HEK293 (cell line): ENCODE data around the gene SIL1.
A peak's percentile ranks its signal among the peaks of the same experiment; 100 is the strongest.

Experiments used
- CTCF ChIA-PET: fragments of 350-600 bp; formaldehyde crosslinking; extraction: SDS; loops from one replicate; lab custom pipeline; 2021; ENCODE audit warnings: antibody characterized with exemption; lab: Yijun Ruan, JAX
- POLR2A ChIA-PET: fragments of 300-600 bp; formaldehyde crosslinking; extraction: SDS; loops from one replicate; lab custom pipeline; 2020; ENCODE audit warnings: antibody characterized with exemption, inconsistent platforms; lab: Yijun Ruan, JAX
- H3K27ac ChIP-seq: fragments of 200-500 bp; sonication (Bioruptor generic); 2 replicates; pipeline ENCODE4 v1.5.1; 2014; ENCODE audit warnings: low read depth, low read length, control low read depth, inconsistent platforms; ENCODE audit errors: extremely low read depth
- H3K36me3 ChIP-seq, 2 experiments: fragments of 200-500 bp in 1 of 2; sonication (Bioruptor generic) in 1 of 2; 1 replicate in 1 of 2; 2 replicates in 1 of 2; pipeline ENCODE4 v1.5.1; 2014 to 2017; ENCODE audit warnings: inconsistent platforms in 2 of 2, low read length in 2 of 2; ENCODE audit not compliant: control insufficient read depth in 2 of 2, insufficient read depth in 1 of 2
- H3K4me1 ChIP-seq: fragments of 200-500 bp; sonication (Bioruptor generic); 2 replicates; pipeline ENCODE4 v1.5.1; 2014; ENCODE audit warnings: mild to moderate bottlenecking, low read length, inconsistent platforms; ENCODE audit not compliant: control insufficient read depth, insufficient read depth
- H3K4me3 ChIP-seq: 2 replicates; pipeline ENCODE4 v1.5.1; 2011; ENCODE audit warnings: low read depth, mild to moderate bottlenecking, control low read depth, low read length, moderate library complexity
- H3K9me3 ChIP-seq: fragments of 200-500 bp; sonication (Bioruptor generic); 2 replicates; pipeline ENCODE4 v1.5.1; 2014; ENCODE audit warnings: low read depth, low read length, inconsistent platforms; ENCODE audit not compliant: control insufficient read depth, insufficient read depth
- FEZF1 ChIP-seq: fragments of 450-650 bp; formaldehyde crosslinking; IDR thresholded peaks from 2 replicates; pipeline ENCODE4 v1.5.1; 2016; ENCODE audit warnings: missing biosample characterization, missing genetic modification characterization
- HOXA7 ChIP-seq: sonication (generic); formaldehyde crosslinking; IDR thresholded peaks from 2 replicates; pipeline ENCODE4 v1.8.1; 2022; ENCODE audit warnings: missing genetic modification reagents, borderline replicate concordance
- IKZF3 ChIP-seq: fragments of 450-650 bp; IDR thresholded peaks from 2 replicates; pipeline ENCODE4 v1.5.0; 2018; ENCODE audit warnings: missing biosample characterization, mild to moderate bottlenecking, missing genetic modification characterization, moderate library complexity
- MEIS1 ChIP-seq: sonication (generic); formaldehyde crosslinking; IDR thresholded peaks from 2 replicates; pipeline ENCODE4 v1.8.1; 2022; ENCODE audit warnings: missing genetic modification reagents, mild to moderate bottlenecking, borderline replicate concordance
- PBX3 ChIP-seq: sonication (generic); formaldehyde crosslinking; IDR thresholded peaks from 2 replicates; pipeline ENCODE4 v1.8.1; 2022; ENCODE audit warnings: mild to moderate bottlenecking, moderate library complexity, missing genetic modification reagents
- PRDM1 ChIP-seq: fragments of 450-650 bp; formaldehyde crosslinking; IDR thresholded peaks from 2 replicates; pipeline ENCODE4; 2016; ENCODE audit warnings: missing biosample characterization, missing genetic modification characterization
- PRDM4 ChIP-seq: fragments of 450-650 bp; formaldehyde crosslinking; IDR thresholded peaks from 2 replicates; pipeline ENCODE4 v1.5.1; 2017; ENCODE audit warnings: missing biosample characterization, missing genetic modification characterization
- PRDM6 ChIP-seq: fragments of 450-650 bp; formaldehyde crosslinking; IDR thresholded peaks from 2 replicates; pipeline ENCODE4 v1.5.1; 2017; ENCODE audit warnings: missing biosample characterization, missing genetic modification characterization
- TCF7L2 ChIP-seq: IDR thresholded peaks from 2 replicates; pipeline ENCODE4 v1.6.1; 2011; ENCODE audit warnings: low read depth, mild to moderate bottlenecking, inconsistent platforms, low read length, moderate library complexity, borderline replicate concordance
- ZBTB11 ChIP-seq: fragments of 450-650 bp; formaldehyde crosslinking; conservative IDR thresholded peaks from 2 replicates; pipeline ENCODE4 v1.5.1; 2016; ENCODE audit warnings: low read depth, missing biosample characterization, missing genetic modification characterization
- ZBTB20 ChIP-seq: fragments of 450-650 bp; formaldehyde crosslinking; IDR thresholded peaks from 2 replicates; pipeline ENCODE4 v1.5.1; 2016; ENCODE audit warnings: missing biosample characterization, missing genetic modification characterization
- ZBTB26 ChIP-seq: fragments of 450-650 bp; formaldehyde crosslinking; optimal IDR thresholded peaks from 2 replicates; pipeline ENCODE3; 2016; ENCODE audit warnings: missing biosample characterization, mild to moderate bottlenecking, missing genetic modification characterization
- ZNF112 ChIP-seq: fragments of 450-650 bp; formaldehyde crosslinking; IDR thresholded peaks from 2 replicates; pipeline ENCODE4 v1.5.0; 2017; ENCODE audit warnings: missing biosample characterization, missing genetic modification characterization
- ZNF16 ChIP-seq: fragments of 450-650 bp; formaldehyde crosslinking; IDR thresholded peaks from 2 replicates; pipeline ENCODE4 v1.5.1; 2016; ENCODE audit warnings: low read depth, missing biosample characterization, missing genetic modification characterization
- ZNF37A ChIP-seq: fragments of 450-650 bp; IDR thresholded peaks from 2 replicates; pipeline ENCODE4 v1.5.1; 2018; ENCODE audit warnings: missing biosample characterization, missing genetic modification characterization
- ZNF580 ChIP-seq: fragments of 450-650 bp; formaldehyde crosslinking; IDR thresholded peaks from 2 replicates; pipeline ENCODE4 v1.5.1; 2016; ENCODE audit warnings: missing biosample characterization, missing genetic modification characterization
- ZNF610 ChIP-seq: fragments of 450-650 bp; formaldehyde crosslinking; IDR thresholded peaks from 2 replicates; pipeline ENCODE4 v1.5.1; 2016; ENCODE audit warnings: missing biosample characterization, missing genetic modification characterization, borderline replicate concordance
- ZNF777 ChIP-seq: fragments of 450-650 bp; formaldehyde crosslinking; IDR thresholded peaks from 2 replicates; pipeline ENCODE4 v1.5.1; 2017; ENCODE audit warnings: missing biosample characterization, missing genetic modification characterization, borderline replicate concordance
- ZNF843 ChIP-seq: fragments of 450-650 bp; formaldehyde crosslinking; IDR thresholded peaks from 2 replicates; pipeline ENCODE4 v1.5.1; 2016; ENCODE audit warnings: missing biosample characterization, missing genetic modification characterization
- ZSCAN30 ChIP-seq: fragments of 450-650 bp; IDR thresholded peaks from 2 replicates; pipeline ENCODE4 v1.5.1; 2018; ENCODE audit warnings: missing biosample characterization, mild to moderate bottlenecking, missing genetic modification characterization, moderate library complexity
- ZXDB ChIP-seq: fragments of 450-650 bp; formaldehyde crosslinking; IDR thresholded peaks from 2 replicates; pipeline ENCODE4 v1.5.1; 2016; ENCODE audit warnings: missing biosample characterization, missing genetic modification characterization

SIL1 gene

GRCh38 chr5:139078345-139078744 lies 119.8 kb downstream of the SIL1 start:
- no peaks in the 10 kb centered on the region for H3K36me3 ChIP-seq
- ChIA-PET CTCF (interaction anchor here (0.7 kb wide), 2 partner anchors 15 to 440 kb away, joined by 3 read pairs; no protein-coding TSS in a partner anchor), POLR2A (no interaction called here)
- no peaks in the 10 kb centered on the region for H3K9me3 ChIP-seq
- peak; percentile 45; the same call in 1 of the 2 replicates for TF ChIP-seq PRDM1
- no peak for TF ChIP-seq MEIS1 (CRISPR knock-in tag)
- TF ChIP-seq ZNF16 (tag by site-specific recombination) = no peak
- peaks cover 23% of the 10 kb centered on the region for H3K4me1 ChIP-seq
- no peak overlapping the region for H3K27ac ChIP-seq
- no peak overlapping the region for H3K4me3 ChIP-seq

- CTCF ChIA-PET = interaction anchor here (0.6 to 0.7 kb wide), 3 partner anchors 16 to 439 kb away, joined by 3 read pairs; no protein-coding TSS in a partner anchor
- H3K36me3 ChIP-seq = no peaks in the 10 kb centered on the region
- peaks cover 23% of the 10 kb centered on the region for H3K4me1 ChIP-seq
- no peak for TF ChIP-seq ZNF112
- TF ChIP-seq HOXA7 = no peak
- no peak for TF ChIP-seq ZBTB26 (tag by site-specific recombination)
- no peak for TF ChIP-seq PBX3 (CRISPR knock-in tag)
- TF ChIP-seq, all 188 proteins: peak for 0
- Histone ChIP-seq H3K4me3 (no peak overlapping the region), H3K27ac (no peak overlapping the region), H3K9me3 (no peaks in the 10 kb centered on the region)
- POLR2A ChIA-PET = no interaction called here
These were observed 120.3 kb downstream of the SIL1 start for GRCh38 chr5:139077899-139078298.

GRCh38 chr5:139076111-139076510 lies 122.1 kb downstream of the SIL1 start:
- POLR2A ChIA-PET = no interaction called here
- CTCF ChIA-PET = interaction anchor here (0.5 kb wide), 1 partner anchor 146 kb away, joined by 4 read pairs; no protein-coding TSS in a partner anchor
- no peak overlapping the region for H3K4me3 ChIP-seq
- TF ChIP-seq ZNF580 (tag by site-specific recombination) (0 out of 2 replicates have a peak, but pooled peaks have one; percentile 56), ZXDB (tag by site-specific recombination) (peak; percentile 62; the same call in 1 of the 2 replicates), TCF7L2 (peak; percentile 40; the same call in 1 of the 2 replicates), FEZF1 (tag by site-specific recombination) (peak; percentile 55; the same call in 1 of the 2 replicates), ZNF37A (no peak), ZBTB20 (no peak), ZNF777 (tag by site-specific recombination) (no peak), IKZF3 (no peak), ZNF610 (tag by site-specific recombination) (no peak), ZNF843 (peak; percentile 68), PRDM4 (tag by site-specific recombination) (0 out of 2 replicates have a peak, but pooled peaks have one; percentile 40), ZSCAN30 (tag by site-specific recombination) (0 out of 2 replicates have a peak, but pooled peaks have one; percentile 39), ZNF112 (no peak), ZBTB11 (tag by site-specific recombination) (no peak), PRDM6 (peak; percentile 85)

More at GRCh38 chr5:139076111-139076510, 122.1 kb downstream of the SIL1 start:
- H3K36me3 ChIP-seq = no peaks in the 10 kb centered on the region
- peak overlapping the region; percentile 13; the same call in 1 of the 2 replicates for H3K27ac ChIP-seq
- H3K4me1 ChIP-seq = peaks cover 23% of the 10 kb centered on the region
- H3K9me3 ChIP-seq = no peaks in the 10 kb centered on the region
